NT2/D1 (cell line): ENCODE measurements around the gene GLS.

Experiments
- DNase-seq: peaks from one replicate; pipeline ENCODE4 v3.0.0-alpha.2; 2011; ENCODE audit warnings: low read depth, low spot score
- H3K27me3 ChIP-seq: 2 replicates; pipeline ENCODE4 v1.6.0; 2011; ENCODE audit warnings: mild to moderate bottlenecking; ENCODE audit not compliant: insufficient read length, insufficient read depth
- H3K36me3 ChIP-seq: 2 replicates; pipeline ENCODE4 v1.6.1; 2011; ENCODE audit warnings: mild to moderate bottlenecking, low read length, mixed read lengths; ENCODE audit not compliant: insufficient read depth, insufficient read length
- H3K4me1 ChIP-seq: 2 replicates; pipeline ENCODE4 v1.5.1; 2011; ENCODE audit not compliant: insufficient read depth, insufficient read length
- H3K4me3 ChIP-seq: 2 replicates; pipeline ENCODE4 v1.5.1; 2011; ENCODE audit warnings: low read depth; ENCODE audit not compliant: insufficient read length
- H3K9ac ChIP-seq: 2 replicates; pipeline ENCODE4 v1.6.0; 2011; ENCODE audit warnings: low read depth; ENCODE audit not compliant: insufficient read length
- H3K9me3 ChIP-seq: 2 replicates; pipeline ENCODE4 v1.5.1; 2011; ENCODE audit warnings: mild to moderate bottlenecking, low read length; ENCODE audit not compliant: insufficient read depth
- SUZ12 ChIP-seq: IDR thresholded peaks from 2 replicates; pipeline ENCODE4 v1.6.1; 2011; ENCODE audit not compliant: insufficient read length, insufficient read depth; ENCODE audit errors: extremely low read depth
- YY1 ChIP-seq: IDR thresholded peaks from 2 replicates; pipeline ENCODE4 v1.6.1; 2011; ENCODE audit not compliant: insufficient read length, insufficient read depth
- ZNF274 ChIP-seq: IDR thresholded peaks from 2 replicates; pipeline ENCODE4 v1.6.1; 2011; ENCODE audit warnings: mild to moderate bottlenecking, low read depth, low read length

The GLS gene

GRCh38 chr2:190916829-190917228, 36.2 kb downstream of the GLS start:
- H3K36me3 ChIP-seq, result peaks cover 89% of the 10 kb centered on the region

GRCh38 chr2:190920085-190920484, 39.5 kb downstream of the GLS start:
- H3K4me1 ChIP-seq, result no peaks in the 10 kb centered on the region

More at GRCh38 chr2:190916829-190917228, 36.2 kb downstream of the GLS start:
- TF ChIP-seq SUZ12 (no peak), ZNF274 (no peak), YY1 (no peak)
- H3K9me3 ChIP-seq, result no peaks in the 10 kb centered on the region
- DNase-seq, result no peak
- no peaks in the 10 kb centered on the region for H3K27me3 ChIP-seq
- H3K4me3 ChIP-seq, result no peak overlapping the region
- H3K9ac ChIP-seq, result no peak overlapping the region
- H3K4me1 ChIP-seq, result no peaks in the 10 kb centered on the region

GRCh38 chr2:190922376-190922775, 41.8 kb downstream of the GLS start:
- H3K4me1 ChIP-seq, result no peaks in the 10 kb centered on the region
- H3K36me3 ChIP-seq, result peaks cover 88% of the 10 kb centered on the region
- no peaks in the 10 kb centered on the region for H3K27me3 ChIP-seq
- no peak for DNase-seq
- H3K9ac ChIP-seq, result no peak overlapping the region
- H3K9me3 ChIP-seq, result no peaks in the 10 kb centered on the region
- no peak overlapping the region for H3K4me3 ChIP-seq
- TF ChIP-seq ZNF274 (no peak), YY1 (no peak), SUZ12 (no peak)

More at GRCh38 chr2:190920085-190920484, 39.5 kb downstream of the GLS start:
- Histone ChIP-seq H3K9me3 (no peaks in the 10 kb centered on the region), H3K4me3 (no peak overlapping the region), H3K9ac (no peak overlapping the region), H3K27me3 (no peaks in the 10 kb centered on the region), H3K36me3 (peaks cover 95% of the 10 kb centered on the region)
- no peak for DNase-seq
- TF ChIP-seq ZNF274 (no peak), SUZ12 (no peak), YY1 (no peak)

GRCh38 chr2:190927301-190927700, 46.7 kb downstream of the GLS start:
- no peak overlapping the region for H3K4me3 ChIP-seq
- TF ChIP-seq YY1 (no peak), SUZ12 (no peak), ZNF274 (no peak)
- peaks cover 86% of the 10 kb centered on the region for H3K36me3 ChIP-seq
- H3K27me3 ChIP-seq, result no peaks in the 10 kb centered on the region
- no peaks in the 10 kb centered on the region for H3K9me3 ChIP-seq
- no peak overlapping the region for H3K9ac ChIP-seq
- no peaks in the 10 kb centered on the region for H3K4me1 ChIP-seq
- no peak for DNase-seq

GRCh38 chr2:190929919-190930318, 49.3 kb downstream of the GLS start:
- no peaks in the 10 kb centered on the region for H3K9me3 ChIP-seq
- no peak overlapping the region for H3K9ac ChIP-seq
- H3K36me3 ChIP-seq, result peaks cover 77% of the 10 kb centered on the region
- no peak for DNase-seq
- TF ChIP-seq SUZ12 (no peak), ZNF274 (no peak), YY1 (no peak)
- no peaks in the 10 kb centered on the region for H3K27me3 ChIP-seq
- H3K4me1 ChIP-seq, result no peaks in the 10 kb centered on the region
- no peak overlapping the region for H3K4me3 ChIP-seq

GRCh38 chr2:190930411-190930810, 49.8 kb downstream of the GLS start:
- no peak overlapping the region for H3K4me3 ChIP-seq
- H3K9ac ChIP-seq, result no peak overlapping the region
- H3K36me3 ChIP-seq, result peaks cover 73% of the 10 kb centered on the region
- no peaks in the 10 kb centered on the region for H3K9me3 ChIP-seq
- H3K27me3 ChIP-seq, result no peaks in the 10 kb centered on the region
- H3K4me1 ChIP-seq, result no peaks in the 10 kb centered on the region
- no peak for TF ChIP-seq YY1
- no peak for TF ChIP-seq SUZ12
- no peak for TF ChIP-seq ZNF274
- no peak for DNase-seq

- no peak for DNase-seq
- H3K36me3 ChIP-seq, result peaks cover 65% of the 10 kb centered on the region
- no peaks in the 10 kb centered on the region for H3K4me1 ChIP-seq
Observed at GRCh38 chr2:190932514-190932913, 51.9 kb downstream of the GLS start.

GRCh38 chr2:190933361-190933760, 52.7 kb downstream of the GLS start:
- Histone ChIP-seq H3K9ac (no peak overlapping the region), H3K9me3 (no peaks in the 10 kb centered on the region), H3K36me3 (peaks cover 59% of the 10 kb centered on the region), H3K4me3 (no peak overlapping the region), H3K4me1 (no peaks in the 10 kb centered on the region), H3K27me3 (no peaks in the 10 kb centered on the region)
- DNase-seq, result no peak
- no peak for TF ChIP-seq SUZ12
- TF ChIP-seq ZNF274, result no peak
- no peak for TF ChIP-seq YY1

More at GRCh38 chr2:190932514-190932913, 51.9 kb downstream of the GLS start:
- Histone ChIP-seq H3K9ac (no peak overlapping the region), H3K4me3 (no peak overlapping the region), H3K27me3 (no peaks in the 10 kb centered on the region), H3K9me3 (no peaks in the 10 kb centered on the region)
- TF ChIP-seq ZNF274, result no peak
- no peak for TF ChIP-seq SUZ12
- TF ChIP-seq YY1, result no peak
